Ecto neural progenitor cell (in vitro differentiated cells): ENCODE results near the gene TMBIM1.

ENCODE experiments used
- DNase-seq: peaks from one replicate; pipeline ENCODE4 v3.0.0-alpha.2; 2018; ENCODE audit warnings: low spot score

The TMBIM1 gene

GRCh38 chr2:218292048-218293014 lies at the start of gene TMBIM1:
TSS of gene TMBIM1 (minus strand) at chr2:218292503. CDS start at chr2:218282141, 10,362 bp downstream.
- peak; percentile 86 for DNase-seq

- DNase-seq, result no peak
These were observed 49.1 kb upstream of the TMBIM1 start for GRCh38 chr2:218341381-218341780.

GRCh38 chr2:218340656-218341055 lies 48.4 kb upstream of the TMBIM1 start:
- no peak for DNase-seq

GRCh38 chr2:218334531-218334930 lies 42.2 kb upstream of the TMBIM1 start:
- no peak for DNase-seq

GRCh38 chr2:218332920-218333645 lies 40.8 kb upstream of the TMBIM1 start:
- DNase-seq, result no peak

GRCh38 chr2:218332288-218332687 lies 40.0 kb upstream of the TMBIM1 start:
- no peak for DNase-seq

- no peak for DNase-seq
These were observed 39.4 kb upstream of the TMBIM1 start for GRCh38 chr2:218331745-218332144.

- no peak for DNase-seq
These were observed 37.7 kb upstream of the TMBIM1 start for GRCh38 chr2:218329826-218330593.

GRCh38 chr2:218329027-218329825 lies 36.9 kb upstream of the TMBIM1 start:
- no peak for DNase-seq

- DNase-seq, result no peak
These were observed 36.0 kb upstream of the TMBIM1 start for GRCh38 chr2:218328294-218328693.

- DNase-seq, result no peak
These were observed 35.3 kb upstream of the TMBIM1 start for GRCh38 chr2:218327451-218328210.

- no peak for DNase-seq
These were observed 34.0 kb upstream of the TMBIM1 start for GRCh38 chr2:218326315-218326714.

- DNase-seq, result no peak
These were observed 33.4 kb upstream of the TMBIM1 start for GRCh38 chr2:218325566-218326160.

- peak; percentile 86 for DNase-seq
These were observed 31.5 kb upstream of the TMBIM1 start for GRCh38 chr2:218323526-218324472.

- DNase-seq, result peak; percentile 95
These were observed 30.6 kb upstream of the TMBIM1 start for GRCh38 chr2:218322768-218323525.

- DNase-seq, result no peak
These were observed 28.5 kb upstream of the TMBIM1 start for GRCh38 chr2:218320704-218321336.

GRCh38 chr2:218319813-218320365 lies 27.6 kb upstream of the TMBIM1 start:
- no peak for DNase-seq
